Upper lobe of left lung (tissue), 4 donors: ENCODE data around the gene DAPL1.

Experiments used
- POLR2A ChIP-seq, 4 donors: fragments of 450-650 bp; IDR thresholded peaks; one replicate each; pipeline ENCODE4 v1.5.1; 2016 to 2017; ENCODE audit warnings: antibody characterized with exemption in 4 of 4, mild to moderate bottlenecking in 2 of 4
- TF ChIP-seq, protein P1 (sequence below), 6 experiments: fragments of 450-650 bp in 4 of 6; fragments of 200-600 bp in 2 of 6; sonication (generic) in 2 of 6; IDR thresholded peaks; one replicate each; pipeline ENCODE4 v1.5.1; 2016 to 2019; ENCODE audit warnings: antibody characterized with exemption in 6 of 6

GRCh38 chr2:158817588-158817987, 22.5 kb downstream of the DAPL1 start:
- TF ChIP-seq, protein P1, sequence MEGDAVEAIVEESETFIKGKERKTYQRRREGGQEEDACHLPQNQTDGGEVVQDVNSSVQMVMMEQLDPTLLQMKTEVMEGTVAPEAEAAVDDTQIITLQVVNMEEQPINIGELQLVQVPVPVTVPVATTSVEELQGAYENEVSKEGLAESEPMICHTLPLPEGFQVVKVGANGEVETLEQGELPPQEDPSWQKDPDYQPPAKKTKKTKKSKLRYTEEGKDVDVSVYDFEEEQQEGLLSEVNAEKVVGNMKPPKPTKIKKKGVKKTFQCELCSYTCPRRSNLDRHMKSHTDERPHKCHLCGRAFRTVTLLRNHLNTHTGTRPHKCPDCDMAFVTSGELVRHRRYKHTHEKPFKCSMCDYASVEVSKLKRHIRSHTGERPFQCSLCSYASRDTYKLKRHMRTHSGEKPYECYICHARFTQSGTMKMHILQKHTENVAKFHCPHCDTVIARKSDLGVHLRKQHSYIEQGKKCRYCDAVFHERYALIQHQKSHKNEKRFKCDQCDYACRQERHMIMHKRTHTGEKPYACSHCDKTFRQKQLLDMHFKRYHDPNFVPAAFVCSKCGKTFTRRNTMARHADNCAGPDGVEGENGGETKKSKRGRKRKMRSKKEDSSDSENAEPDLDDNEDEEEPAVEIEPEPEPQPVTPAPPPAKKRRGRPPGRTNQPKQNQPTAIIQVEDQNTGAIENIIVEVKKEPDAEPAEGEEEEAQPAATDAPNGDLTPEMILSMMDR (IDR thresholded peaks at IDR 0.05): no peak
- no peak for TF ChIP-seq POLR2A (IDR thresholded peaks at IDR 0.05)
